COLO829 (cell line): ENCODE measurements around the gene TFIP11.

Experiments used
- DNase-seq: peaks from one replicate; pipeline ENCODE4 v3.0.0; 2012; ENCODE audit warnings: low spot score

TFIP11 gene

DNA sequence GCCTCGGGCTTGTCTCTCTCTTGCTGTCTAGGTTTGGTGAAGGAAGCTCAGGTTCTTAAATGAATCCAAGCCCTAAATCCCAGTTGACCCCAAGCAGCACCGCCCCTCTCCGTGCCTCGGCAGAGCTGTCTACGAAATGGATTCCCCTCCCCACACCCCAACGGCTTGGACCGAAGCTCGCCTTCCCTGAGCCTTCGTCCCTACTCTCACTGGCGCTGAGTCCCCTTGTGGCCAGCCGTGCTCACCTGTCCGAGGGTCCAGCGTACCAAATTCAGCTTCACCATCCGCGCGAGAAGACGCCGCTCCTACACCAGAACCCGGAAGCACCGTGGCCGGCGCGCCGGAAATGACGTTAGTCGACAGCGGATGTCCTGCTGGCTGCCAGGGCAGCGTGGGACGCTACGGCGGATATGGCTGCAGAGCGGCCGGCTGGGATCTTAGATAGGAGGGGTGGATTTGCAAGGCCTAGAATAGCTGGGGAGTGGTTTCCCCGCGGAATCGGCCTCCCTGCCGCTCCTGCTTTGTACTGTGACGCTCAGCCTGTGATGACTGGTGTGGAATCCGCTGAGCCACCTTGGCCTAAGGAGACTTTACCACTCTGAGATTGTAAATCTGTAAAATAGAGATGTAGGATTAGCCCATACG, at the start of gene TFIP11:
TFIP11 (minus strand) TSS at position 325 of the 645 bp plus-strand sequence. CDS start 2,201 bp downstream, outside the sequence.
- peak; percentile 97 for DNase-seq

GRCh38 chr22:26561756-26562417, 49.6 kb upstream of the TFIP11 start:
- no peak for DNase-seq

DNA sequence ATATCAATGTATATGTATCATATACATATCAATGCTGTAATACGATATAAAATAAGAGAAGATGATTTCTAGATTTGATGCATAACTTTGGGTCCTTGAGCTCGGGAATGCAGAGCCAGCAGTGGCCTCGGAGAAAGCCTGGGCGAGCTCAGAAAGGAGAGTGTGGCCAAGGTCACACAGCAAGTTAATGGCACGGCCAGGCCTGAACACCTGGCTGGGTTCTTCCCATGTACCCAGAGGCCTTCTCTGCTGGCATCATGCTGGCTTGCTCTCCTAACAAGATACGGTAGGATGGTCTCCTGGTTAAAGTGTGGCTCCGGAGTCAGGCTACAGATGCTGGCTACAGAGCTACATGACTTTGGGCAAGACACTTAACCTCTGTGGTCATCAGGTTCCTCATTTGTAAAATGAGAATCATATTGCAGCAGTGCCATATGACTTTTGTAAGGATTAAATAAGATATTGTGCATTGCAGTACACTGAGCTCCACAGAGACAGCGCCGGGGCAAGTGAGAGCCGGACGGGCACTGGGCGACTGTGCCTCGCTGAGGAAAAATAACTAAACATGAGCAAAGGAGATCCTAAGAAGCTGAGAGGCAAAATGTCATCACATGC, 47.8 kb upstream of the TFIP11 start:
- no peak for DNase-seq

- no peak for DNase-seq
These were observed 46.1 kb upstream of the TFIP11 start for GRCh38 chr22:26558248-26558895.

- no peak for DNase-seq
These were observed 44.6 kb upstream of the TFIP11 start for GRCh38 chr22:26556904-26557303.

GRCh38 chr22:26555478-26555877, 43.2 kb upstream of the TFIP11 start:
- no peak for DNase-seq

DNA sequence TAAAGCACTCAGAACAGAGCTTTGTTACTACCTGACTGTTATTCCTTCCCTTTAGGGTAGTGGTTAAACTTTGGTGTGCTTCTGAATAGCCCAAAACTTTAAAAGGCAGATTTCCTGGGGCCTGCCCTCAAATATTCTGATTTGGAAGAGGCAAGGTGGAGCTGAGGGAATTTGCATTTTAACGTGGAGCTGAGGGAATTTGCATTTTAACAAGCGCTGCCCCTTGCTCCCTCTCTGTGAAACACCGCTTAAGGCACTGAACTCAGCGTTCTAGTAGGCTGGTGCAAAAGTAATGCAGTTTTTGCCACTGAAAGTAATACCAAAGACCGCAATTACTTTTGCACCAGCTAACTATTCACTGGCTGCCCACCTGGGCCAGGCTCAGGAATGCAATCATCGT, 42.7 kb upstream of the TFIP11 start:
- no peak for DNase-seq

DNA sequence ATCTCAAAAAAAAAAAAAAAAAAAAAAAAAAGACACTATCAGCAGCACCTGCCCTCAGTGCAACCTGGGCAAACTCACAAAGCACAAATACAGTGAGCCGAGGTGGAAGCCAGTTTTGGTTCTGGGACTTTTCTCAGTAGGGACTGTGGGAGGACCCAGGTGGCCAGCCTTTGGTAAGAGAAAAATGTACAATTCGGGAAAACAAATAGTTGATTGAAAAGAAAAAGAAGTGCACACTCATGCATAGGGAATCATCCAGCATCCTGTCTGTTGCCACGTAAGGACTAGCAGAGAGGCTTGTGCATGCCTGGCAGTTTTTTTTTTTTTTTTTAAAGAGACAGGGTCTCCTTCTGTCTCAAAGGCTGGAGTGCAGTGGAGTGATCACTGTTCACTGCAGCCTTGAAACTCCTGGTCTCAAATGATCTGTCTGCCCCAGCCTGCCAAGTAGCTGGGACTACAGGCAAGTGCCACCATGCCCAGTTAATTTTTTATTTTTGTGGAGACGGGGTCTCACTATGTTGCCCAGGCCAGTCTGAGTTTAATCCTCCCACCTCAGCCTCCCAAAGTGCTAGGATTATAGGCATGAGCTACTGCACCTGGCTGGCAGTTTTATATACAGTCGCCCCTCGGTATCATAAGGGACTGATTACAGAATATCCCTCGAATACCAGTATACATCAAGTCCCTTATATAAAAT, 40.9 kb upstream of the TFIP11 start:
- DNase-seq: peak; percentile 92

DNA sequence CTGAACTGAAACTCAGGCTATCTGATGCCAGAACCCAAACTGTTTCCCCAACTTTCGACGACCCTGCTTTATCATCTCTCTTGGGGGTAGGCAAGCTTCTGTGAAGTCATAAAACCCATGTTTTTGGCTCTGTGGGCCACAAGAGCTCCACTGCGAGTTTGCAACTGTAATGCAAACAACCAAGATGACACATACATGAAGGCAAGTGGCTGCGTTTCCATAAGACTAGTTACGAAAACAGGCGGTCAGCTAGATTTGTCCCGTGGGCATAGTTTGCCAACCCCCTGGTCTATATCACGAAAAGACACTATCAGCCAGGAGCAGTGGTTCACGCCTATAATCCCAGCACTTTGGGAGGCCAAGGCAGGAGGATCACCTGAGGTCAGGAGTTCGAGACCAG, 40.2 kb upstream of the TFIP11 start:
- no peak for DNase-seq

DNA sequence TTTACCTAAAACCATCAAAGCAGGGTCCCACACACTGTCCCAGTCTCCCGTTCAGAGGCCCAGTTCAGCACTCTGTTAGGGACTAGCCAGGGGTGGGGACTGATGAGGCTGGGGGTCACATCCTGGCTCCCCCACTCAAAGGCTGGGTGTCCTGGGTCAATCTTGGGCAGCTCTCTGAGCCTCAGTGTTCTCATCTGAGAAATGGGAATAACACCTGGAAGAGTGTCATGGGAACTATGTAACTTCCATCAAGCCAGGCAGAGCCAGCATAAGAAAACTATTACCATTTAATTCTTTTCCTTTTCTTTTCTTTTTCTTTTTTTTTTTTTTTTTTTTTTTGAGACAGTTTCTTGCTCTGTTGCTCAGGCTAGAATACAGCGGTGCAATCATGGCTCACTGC, 39.3 kb upstream of the TFIP11 start:
- DNase-seq: no peak

DNA sequence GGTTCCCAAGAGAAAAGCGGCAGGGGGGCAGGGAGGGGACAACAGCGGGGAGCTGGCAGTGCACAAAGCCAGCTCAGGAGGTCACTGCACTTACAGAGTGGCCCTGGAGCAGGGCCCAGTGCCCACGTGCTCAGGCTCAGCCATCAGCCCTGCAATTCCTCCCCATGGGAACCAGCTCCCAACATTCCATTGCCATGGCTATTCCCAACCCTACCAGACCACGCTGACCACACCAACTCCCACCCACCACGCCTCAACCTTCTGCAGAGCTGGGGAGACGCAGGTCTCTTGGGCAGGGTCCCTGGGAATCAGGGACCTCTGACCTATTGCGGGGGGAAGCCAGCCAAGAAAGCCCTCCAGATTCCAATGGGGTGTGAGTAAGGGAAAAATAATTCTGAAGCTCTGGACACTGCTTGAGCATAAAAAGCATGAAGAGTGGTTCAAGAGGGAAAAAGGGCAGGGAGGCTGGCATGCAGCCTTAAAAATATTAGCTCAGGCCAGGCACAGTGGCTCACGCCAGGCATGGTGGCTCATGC, 38.3 kb upstream of the TFIP11 start:
- DNase-seq: peak; percentile 18

DNA sequence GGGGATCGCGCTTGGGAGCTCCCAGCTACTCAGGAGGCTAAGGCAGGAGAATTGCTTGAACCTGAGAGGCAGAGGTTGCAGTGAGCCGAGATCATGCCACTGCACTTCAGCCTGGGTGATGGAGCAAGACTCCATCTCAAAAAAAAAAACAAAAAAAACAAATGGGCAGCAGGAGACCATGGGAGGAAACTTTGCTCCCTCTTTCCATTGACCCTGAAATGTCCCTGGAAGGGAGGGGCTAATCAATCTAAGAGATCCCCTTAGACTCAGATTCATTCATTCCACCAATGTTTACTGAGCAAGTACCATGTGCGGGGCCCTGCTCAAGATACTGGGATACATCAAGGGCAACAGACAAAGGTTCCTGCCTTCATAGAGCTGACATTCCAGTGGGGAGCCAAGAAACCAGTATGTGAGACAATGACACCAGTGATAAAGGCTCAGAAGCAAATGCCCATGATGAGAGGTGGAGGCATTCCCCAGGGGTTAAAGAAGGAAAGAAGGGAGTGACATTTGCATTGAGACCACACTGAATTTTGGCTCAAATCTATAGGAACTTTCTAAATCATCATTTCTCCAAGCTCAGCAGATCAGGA, 37.7 kb upstream of the TFIP11 start:
- DNase-seq: peak; percentile 44

DNA sequence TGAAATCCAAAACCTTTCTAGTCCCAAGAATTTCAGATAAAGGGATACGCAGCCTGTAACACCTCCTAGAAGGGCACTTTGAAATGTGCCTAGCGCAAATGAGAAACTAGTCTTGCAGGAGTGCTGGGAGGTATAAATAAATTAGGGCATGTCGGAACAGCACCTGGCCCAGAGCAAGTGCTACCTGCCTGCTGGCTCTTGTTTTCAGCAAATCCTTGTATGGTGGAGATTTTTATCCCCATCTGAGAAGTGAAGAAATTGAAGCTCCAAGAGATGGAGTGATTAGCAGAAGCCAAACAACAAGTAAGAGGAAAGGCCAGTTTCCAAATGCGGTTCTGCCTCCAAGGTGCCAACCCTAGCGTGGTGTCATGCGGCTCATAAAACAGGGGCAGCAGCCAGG, 36.7 kb upstream of the TFIP11 start:
- no peak for DNase-seq

DNA sequence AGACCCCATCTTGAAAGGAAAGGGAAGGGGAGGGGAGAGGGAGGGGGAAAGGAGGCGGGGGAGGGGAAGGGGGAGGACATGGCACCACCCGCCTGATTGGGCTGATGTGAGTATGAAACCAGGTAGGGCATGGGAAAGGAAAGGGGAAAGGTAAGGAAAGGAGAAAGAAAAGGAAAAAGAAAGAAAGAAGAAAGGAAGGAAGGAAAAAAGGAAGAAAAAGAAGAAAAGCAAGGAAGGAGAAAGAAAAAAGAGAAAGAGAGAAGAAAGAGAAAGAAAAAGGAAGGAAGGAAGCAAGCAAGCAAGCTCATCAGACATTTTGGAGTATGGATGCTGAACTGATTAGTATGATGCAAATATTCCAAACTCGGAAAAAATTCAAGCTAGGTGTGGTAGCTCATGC, 36.0 kb upstream of the TFIP11 start:
- DNase-seq: no peak

- no peak for DNase-seq
These were observed 35.6 kb upstream of the TFIP11 start for GRCh38 chr22:26547837-26548236.

DNA sequence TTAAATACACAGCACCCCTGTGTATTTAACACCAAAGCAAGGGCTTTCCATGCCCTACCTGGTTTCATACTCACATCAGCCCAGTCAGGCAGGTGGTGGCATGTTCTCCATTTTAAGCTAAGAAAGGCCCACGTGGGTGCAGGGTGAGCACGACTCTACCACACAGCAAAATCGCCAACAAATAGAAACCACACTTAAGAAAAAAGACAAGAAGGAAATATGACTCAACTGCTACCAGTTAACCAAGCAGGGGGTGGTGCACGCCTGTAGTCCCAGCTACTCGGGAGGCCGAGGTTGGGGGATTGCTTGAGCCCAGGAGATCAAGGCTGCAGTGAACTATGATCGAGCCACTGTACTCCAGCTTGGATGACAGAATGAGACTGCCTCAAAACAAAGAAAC, 35.2 kb upstream of the TFIP11 start:
- DNase-seq: no peak

DNA sequence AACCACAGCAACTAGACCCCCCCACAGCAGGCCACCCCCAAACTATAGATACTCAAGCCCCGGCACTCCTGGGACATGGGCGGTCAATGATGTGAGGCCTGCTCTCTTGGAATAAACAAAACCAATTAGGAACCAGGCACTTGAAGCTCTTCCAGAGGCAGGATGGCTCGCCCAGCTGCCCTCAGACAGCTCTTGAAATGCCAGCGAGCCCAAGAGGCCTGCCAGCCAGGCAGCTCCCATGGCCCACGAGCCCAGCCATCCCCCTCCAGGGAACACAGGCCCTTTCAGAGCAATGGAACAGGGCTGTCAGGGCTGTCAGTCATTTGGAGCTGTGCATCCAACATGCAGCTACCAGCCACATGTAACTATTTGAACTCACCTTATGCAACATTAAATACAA, 34.0 kb upstream of the TFIP11 start:
- no peak for DNase-seq

- no peak for DNase-seq
These were observed 33.6 kb upstream of the TFIP11 start for GRCh38 chr22:26545827-26546226.

GRCh38 chr22:26545385-26545784, 33.1 kb upstream of the TFIP11 start:
- no peak for DNase-seq

GRCh38 chr22:26544489-26544888, 32.2 kb upstream of the TFIP11 start:
- no peak for DNase-seq

DNA sequence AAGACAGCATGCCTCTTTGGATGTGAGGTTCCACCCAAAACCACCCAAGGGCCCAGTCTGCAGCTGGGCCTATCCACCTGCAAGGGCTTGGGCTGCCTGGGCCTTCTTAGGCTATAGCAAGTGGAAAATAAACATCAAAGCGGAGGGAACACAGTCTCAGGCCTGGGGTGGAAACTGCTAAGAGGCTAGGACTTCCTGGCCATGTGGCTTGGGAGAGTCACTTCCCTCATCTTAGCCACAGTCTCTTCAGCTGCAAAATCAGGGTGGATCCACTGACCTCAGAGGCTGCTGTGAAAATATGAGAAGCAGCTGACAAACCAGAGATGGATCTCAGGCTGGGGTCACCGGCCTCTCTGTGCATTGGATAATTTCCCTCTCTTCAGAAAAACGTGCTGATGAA, 30.6 kb upstream of the TFIP11 start:
- DNase-seq: no peak
